AG10803 (cell line): ENCODE measurements around the gene DEUP1.
"Not testable (repeated sequence)": the region's sequence is repeated elsewhere in the genome, so short reads cannot be mapped to it uniquely, and the experiment has no call there.

Experiments
- DNase-seq: peaks from one replicate; pipeline ENCODE4 v3.0.0; 2010; ENCODE audit warnings: low read depth
- H3K4me3 ChIP-seq: 2 replicates; pipeline ENCODE4 v1.5.1; 2011; ENCODE audit warnings: mild to moderate bottlenecking, low read length, control low read depth
- CTCF ChIP-seq: conservative IDR thresholded peaks from 2 replicates; pipeline ENCODE4 v1.5.1; 2011; ENCODE audit warnings: mild to moderate bottlenecking, low read length, control low read depth, inconsistent platforms

Gene DEUP1

GRCh38 chr11:93291898-93292297 lies 38.6 kb upstream of the DEUP1 start:
- H3K4me3 ChIP-seq = no peak overlapping the region
- DNase-seq = no peak
- TF ChIP-seq CTCF = no peak

DNA sequence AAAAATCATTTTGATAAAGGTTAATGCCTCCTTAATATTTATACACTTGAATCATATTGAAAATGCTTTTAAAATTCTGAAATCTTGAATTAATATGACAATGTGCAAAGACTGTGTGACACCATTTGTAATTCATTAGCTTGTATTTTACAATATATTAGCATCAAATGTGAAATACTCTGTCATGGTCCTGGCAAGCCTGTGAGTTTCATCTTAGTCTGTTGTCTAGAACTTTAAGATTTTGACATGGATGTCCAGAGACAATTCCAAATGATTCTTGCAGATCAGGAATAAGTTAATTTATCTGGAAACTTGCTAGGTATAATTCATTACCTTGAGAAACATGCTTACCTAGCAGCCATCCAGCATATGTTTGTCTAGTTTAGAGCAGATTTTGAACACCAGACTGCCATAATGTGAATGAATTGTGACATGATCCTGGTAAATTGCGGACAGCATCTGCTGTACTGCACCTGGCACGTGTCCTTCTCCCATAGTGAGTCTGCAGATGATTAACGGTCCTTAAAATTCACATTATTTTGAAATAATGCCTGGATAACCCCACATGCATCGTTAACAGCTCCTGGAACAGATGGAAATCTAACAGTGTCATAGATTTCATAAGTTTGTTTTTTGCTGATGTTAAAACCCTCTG lies 34.5 kb upstream of the DEUP1 start:
- H3K4me3 ChIP-seq = no peak overlapping the region
- no peak for TF ChIP-seq CTCF

GRCh38 chr11:93303689-93304088 lies 26.9 kb upstream of the DEUP1 start:
- DNase-seq = no peak
- no peak overlapping the region for H3K4me3 ChIP-seq
- no peak for TF ChIP-seq CTCF

More for the DNA sequence above, 34.5 kb upstream of the DEUP1 start:
- DNase-seq = no peak

- not testable (repeated sequence) for H3K4me3 ChIP-seq, DNase-seq
Measured at GRCh38 chr11:93314399-93314798, 16.1 kb upstream of the DEUP1 start.

GRCh38 chr11:93319224-93319839 lies 11.2 kb upstream of the DEUP1 start:
- no peak overlapping the region for H3K4me3 ChIP-seq
- no peak for DNase-seq
- no peak for TF ChIP-seq CTCF

DNA sequence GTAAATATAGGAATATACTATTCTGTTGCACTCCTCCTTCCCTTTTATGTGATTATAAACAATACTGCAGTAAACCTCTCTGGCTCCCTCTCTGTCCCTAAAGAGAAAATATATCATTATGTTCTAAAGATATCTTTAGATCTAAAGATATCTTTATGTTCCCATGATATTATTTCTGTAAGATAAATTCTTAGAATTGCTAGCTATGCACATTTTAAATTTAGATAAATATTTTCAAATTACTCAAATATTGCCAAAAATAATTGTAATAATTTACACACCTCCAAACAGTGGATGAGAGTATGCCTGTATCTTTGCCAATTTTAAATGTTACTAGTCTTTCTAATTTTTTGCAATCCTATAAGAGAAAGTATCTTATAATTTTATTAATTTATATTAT lies 10.3 kb upstream of the DEUP1 start:
- H3K4me3 ChIP-seq = no peak overlapping the region
- no peak for DNase-seq
- TF ChIP-seq CTCF = no peak

DNA sequence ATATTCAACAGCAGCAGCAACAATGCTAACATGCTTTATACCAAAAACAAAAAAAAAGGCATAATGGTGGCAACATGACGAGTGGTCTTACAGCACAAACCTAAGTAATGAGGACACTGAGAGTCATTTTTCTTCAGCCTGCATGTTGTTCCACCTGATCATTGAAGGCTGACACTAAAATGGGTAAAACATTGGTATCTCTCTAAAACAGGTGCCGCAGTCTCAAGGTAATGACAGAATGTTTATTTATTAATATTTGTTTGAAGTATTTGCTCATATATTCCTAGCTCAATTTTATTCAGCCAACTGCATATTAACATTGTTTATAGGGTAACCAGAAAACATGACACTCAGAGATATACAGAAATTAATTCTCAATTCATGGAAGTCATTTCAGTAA lies 8.3 kb upstream of the DEUP1 start:
- TF ChIP-seq CTCF = no peak
- DNase-seq = no peak

DNA sequence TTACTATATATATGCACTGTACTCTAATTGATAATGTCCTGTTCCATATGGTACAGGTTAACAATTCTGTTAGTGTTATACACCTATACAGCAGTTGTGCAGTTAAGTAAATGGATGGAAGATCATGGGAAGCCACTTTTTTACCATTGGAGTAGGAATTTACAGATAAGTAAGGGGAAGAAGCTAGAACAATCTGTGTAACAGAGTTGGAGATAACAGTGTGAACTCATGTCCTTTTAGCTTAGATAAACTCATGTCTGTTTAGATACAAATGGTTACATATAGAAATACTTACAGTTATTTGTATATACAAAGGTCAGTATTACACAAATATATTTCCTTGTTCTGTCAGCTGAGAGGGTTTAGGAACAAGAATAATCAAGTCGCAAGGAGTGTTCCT lies 6.8 kb upstream of the DEUP1 start:
- no peak for TF ChIP-seq CTCF
- H3K4me3 ChIP-seq = no peak overlapping the region

More for the DNA sequence above, 8.3 kb upstream of the DEUP1 start:
- H3K4me3 ChIP-seq = no peak overlapping the region

More for the DNA sequence above, 6.8 kb upstream of the DEUP1 start:
- DNase-seq = no peak
